ENCODE data around the gene DUOX1. TPM values are rescaled to one million over a fixed set of nuclear protein-coding genes. Genes with fewer than 3 reads are reported as not detected.

Gene DUOX1
- total and polyA plus RNA-seq, 7 donors: 0.03 to 0.94 (median 0.46) TPM

DNA sequence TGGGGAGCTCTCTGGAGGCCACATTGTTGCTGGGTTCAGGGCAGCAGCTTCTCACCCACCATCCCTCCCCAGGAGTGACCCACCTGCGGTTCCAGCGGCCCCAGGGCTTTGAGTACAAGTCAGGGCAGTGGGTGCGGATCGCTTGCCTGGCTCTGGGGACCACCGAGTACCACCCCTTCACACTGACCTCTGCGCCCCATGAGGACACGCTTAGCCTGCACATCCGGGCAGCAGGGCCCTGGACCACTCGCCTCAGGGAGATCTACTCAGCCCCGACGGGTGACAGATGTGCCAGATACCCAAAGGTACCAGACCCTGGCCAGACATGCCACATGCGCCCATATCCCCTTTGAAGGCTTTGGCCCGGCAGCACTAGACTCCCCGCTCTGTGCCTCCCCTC is 31.9 kb downstream of the DUOX1 start:
- H3K27me3 ChIP-seq (ENCODE audit: insufficient read depth in 3 of 3, low read length in 2 of 3): no peaks in the 10 kb centered on the region
- 85 to 95% (median 88%) methylated on average over 14 of the region's 14 CpGs for WGBS, 3 donors
- H3K4me3 ChIP-seq: no peak overlapping the region
- no peaks in the 10 kb centered on the region for H3K9me3 ChIP-seq
- no peak for ATAC-seq
- no peaks in the 10 kb centered on the region for H3K4me1 ChIP-seq
- intact Hi-C loops (cut with DNase I): loop anchor here (2.0 to 10.0 kb wide), 3 partner anchors 235 to 433 kb away; no protein-coding TSS in a partner anchor
- no peak overlapping the region for H3K27ac ChIP-seq
- TF ChIP-seq, protein P1, sequence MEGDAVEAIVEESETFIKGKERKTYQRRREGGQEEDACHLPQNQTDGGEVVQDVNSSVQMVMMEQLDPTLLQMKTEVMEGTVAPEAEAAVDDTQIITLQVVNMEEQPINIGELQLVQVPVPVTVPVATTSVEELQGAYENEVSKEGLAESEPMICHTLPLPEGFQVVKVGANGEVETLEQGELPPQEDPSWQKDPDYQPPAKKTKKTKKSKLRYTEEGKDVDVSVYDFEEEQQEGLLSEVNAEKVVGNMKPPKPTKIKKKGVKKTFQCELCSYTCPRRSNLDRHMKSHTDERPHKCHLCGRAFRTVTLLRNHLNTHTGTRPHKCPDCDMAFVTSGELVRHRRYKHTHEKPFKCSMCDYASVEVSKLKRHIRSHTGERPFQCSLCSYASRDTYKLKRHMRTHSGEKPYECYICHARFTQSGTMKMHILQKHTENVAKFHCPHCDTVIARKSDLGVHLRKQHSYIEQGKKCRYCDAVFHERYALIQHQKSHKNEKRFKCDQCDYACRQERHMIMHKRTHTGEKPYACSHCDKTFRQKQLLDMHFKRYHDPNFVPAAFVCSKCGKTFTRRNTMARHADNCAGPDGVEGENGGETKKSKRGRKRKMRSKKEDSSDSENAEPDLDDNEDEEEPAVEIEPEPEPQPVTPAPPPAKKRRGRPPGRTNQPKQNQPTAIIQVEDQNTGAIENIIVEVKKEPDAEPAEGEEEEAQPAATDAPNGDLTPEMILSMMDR (IDR thresholded peaks at IDR 0.05): no peak
- no peak for DNase-seq
- H3K36me3 ChIP-seq (ENCODE audit: insufficient read depth in 1 of 2, low read depth in 1 of 2): no peaks in the 10 kb centered on the region

DNA sequence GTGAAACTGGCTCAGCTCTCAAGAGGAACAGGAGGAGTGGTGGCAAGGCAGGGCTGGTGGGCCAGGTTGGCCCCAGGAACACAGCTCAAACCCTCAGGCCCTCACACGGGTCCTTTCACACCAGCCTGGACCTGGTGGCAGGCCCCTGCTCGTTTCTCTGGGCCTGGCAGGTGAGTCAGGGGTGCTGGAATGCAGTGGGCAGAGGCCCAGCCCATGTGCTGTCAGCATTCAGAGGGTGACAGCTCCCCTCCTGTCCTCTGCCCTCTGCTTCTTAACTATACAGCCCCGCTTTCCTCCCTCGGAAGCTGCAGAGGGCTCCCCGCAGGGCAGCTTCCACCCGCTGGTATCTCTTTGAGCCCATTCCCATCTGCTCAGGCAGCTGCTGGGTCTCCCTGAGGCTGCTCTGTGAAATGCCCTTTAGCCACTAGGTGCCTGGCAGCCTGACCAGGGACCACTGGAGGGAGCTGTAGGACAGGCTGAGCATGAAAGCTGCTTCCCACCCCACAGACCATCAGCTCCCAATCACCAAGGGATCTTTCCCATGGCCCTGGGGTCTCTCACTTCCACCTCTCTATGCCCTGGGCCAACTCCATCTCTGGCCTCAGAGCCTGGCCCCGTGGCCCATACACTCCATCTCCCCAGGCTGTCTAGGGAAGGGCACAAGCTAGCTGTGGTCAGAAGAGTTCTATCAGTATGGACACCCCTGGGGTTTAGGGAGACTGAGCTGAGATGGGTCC is 33.1 kb downstream of the DUOX1 start:
- 5 to 8% (median 8%) methylated on average over 7 of the region's 7 CpGs for WGBS, 3 donors
- peak; percentile 76 to 86 for DNase-seq
- TF ChIP-seq, protein P1 (IDR thresholded peaks at IDR 0.05): peak; percentile 86
- Histone ChIP-seq H3K4me3 (no peak overlapping the region), H3K27ac (no peak overlapping the region), H3K9me3 (no peaks in the 10 kb centered on the region), H3K36me3 (ENCODE audit: insufficient read depth in 1 of 2, low read depth in 1 of 2) (no peaks in the 10 kb centered on the region), H3K4me1 (no peaks in the 10 kb centered on the region), H3K27me3 (ENCODE audit: insufficient read depth in 3 of 3, low read length in 2 of 3) (no peaks in the 10 kb centered on the region)
- intact Hi-C loops (cut with DNase I): loop anchor here (2.0 to 10.0 kb wide), 3 partner anchors 234 to 432 kb away; no protein-coding TSS in a partner anchor
- peak; percentile 76 to 79 (median 78) for ATAC-seq

DNA sequence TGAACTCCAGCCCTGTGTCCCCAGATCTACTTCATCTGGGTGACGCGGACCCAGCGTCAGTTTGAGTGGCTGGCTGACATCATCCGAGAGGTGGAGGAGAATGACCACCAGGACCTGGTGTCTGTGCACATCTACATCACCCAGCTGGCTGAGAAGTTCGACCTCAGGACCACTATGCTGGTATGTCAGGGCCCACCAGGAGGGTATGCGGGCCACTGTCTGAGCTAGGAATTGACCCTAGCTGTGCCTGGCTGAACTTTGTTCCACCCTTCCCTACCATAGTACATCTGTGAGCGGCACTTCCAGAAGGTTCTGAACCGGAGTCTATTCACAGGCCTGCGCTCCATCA is 33.7 kb downstream of the DUOX1 start:
- Histone ChIP-seq H3K36me3 (ENCODE audit: insufficient read depth in 1 of 2, low read depth in 1 of 2) (no peaks in the 10 kb centered on the region), H3K27ac (no peak overlapping the region), H3K4me1 (no peaks in the 10 kb centered on the region), H3K27me3 (ENCODE audit: insufficient read depth in 3 of 3, low read length in 2 of 3) (no peaks in the 10 kb centered on the region), H3K9me3 (no peaks in the 10 kb centered on the region), H3K4me3 (no peak overlapping the region)
- 80 to 87% (median 80%) methylated on average over 9 of the region's 9 CpGs for WGBS, 3 donors
- TF ChIP-seq, protein P1 (IDR thresholded peaks at IDR 0.05): no peak
- no peak for DNase-seq
- ATAC-seq: no peak
- intact Hi-C loops (cut with DNase I): loop anchor here (2.0 to 10.0 kb wide), 3 partner anchors 233 to 431 kb away; no protein-coding TSS in a partner anchor

DNA sequence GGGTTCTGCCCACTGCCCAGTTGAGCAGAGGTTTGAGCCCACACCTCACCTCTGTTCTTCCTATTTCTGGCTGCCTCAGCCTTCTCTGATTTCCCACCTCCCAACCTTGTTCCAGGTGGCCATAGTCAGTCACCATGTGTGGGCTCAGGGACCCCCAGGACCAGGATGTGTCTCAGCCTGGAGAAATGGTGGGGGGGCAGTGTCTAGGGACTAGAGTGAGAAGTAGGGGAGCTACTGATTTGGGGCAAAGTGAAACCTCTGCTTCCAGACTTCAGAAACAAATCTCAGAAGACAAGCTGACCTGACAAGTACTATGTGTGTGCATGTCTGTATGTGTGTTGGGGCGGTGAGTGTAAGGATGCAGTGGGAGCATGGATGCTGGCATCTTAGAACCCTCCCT is 35.1 kb downstream of the DUOX1 start:
- H3K27ac ChIP-seq: no peak overlapping the region
- DNase-seq: no peak
- H3K4me1 ChIP-seq: no peaks in the 10 kb centered on the region
- no peaks in the 10 kb centered on the region for H3K9me3 ChIP-seq
- intact Hi-C loops (cut with DNase I): loop anchor here (2.0 to 10.0 kb wide), 4 partner anchors 34 to 430 kb away; no protein-coding TSS in a partner anchor
- no peak for ATAC-seq
- no peaks in the 10 kb centered on the region for H3K27me3 ChIP-seq (ENCODE audit: insufficient read depth in 3 of 3, low read length in 2 of 3)
- WGBS, 3 donors: 94 to 100% (median 100%) methylated on average over 1 of the region's 1 CpG
- H3K36me3 ChIP-seq (ENCODE audit: insufficient read depth in 1 of 2, low read depth in 1 of 2): no peaks in the 10 kb centered on the region
- H3K4me3 ChIP-seq: no peak overlapping the region
- TF ChIP-seq, protein P1 (IDR thresholded peaks at IDR 0.05): no peak
